Measurements from ENCODE around the gene TPD52L2.
A peak's percentile ranks its signal among the peaks of the same experiment; 100 is the strongest.
"Not testable (repeated sequence)": the region's sequence is repeated elsewhere in the genome, so short reads cannot be mapped to it uniquely, and the experiment has no call there.

The TPD52L2 gene

GRCh38 chr20:63878899-63879663, 14.0 kb downstream of the TPD52L2 start:
- DNase-seq (ENCODE audit: low read depth in 2 of 3, low spot score in 2 of 3) = no peak

GRCh38 chr20:63880901-63881300, 15.8 kb downstream of the TPD52L2 start:
- not testable (repeated sequence) for DNase-seq (ENCODE audit: low read depth in 2 of 3, low spot score in 2 of 3)

DNA sequence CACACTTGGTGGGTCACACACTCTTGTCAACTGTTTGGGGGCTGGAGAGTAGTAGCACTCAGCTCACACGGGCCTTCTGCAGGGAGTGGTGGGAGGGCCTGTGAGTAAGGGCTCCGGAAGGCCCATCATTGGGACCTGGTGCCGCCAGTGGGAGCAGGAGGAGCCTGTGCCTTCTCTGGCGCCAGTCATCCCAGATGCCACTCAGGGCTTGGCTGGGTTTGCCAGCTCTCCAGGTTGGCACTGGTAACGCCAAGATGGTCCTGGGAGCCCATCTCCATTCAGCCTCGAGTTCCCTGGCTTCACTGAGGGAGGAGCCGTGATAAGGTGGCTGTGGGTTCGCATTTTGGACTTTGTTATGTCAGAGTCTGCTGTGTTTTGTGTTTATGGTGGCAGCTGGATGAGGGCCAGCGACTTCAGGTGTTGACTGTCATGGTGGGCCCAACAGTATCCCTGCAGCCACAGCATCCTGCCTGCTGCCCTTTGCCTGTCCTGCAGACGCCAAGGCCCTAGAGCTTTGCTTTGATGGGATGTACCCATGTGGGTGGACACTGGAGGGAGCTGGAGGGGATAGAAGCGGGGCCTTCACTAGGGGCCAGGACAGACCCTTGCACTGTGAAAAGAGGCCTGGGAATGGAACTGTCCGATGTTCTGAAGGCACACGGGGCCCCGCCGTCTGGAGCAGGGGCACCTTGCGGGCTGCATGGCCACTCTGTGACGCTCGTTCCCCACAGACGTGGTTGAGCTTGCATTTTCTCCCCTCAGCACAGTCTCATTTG, 16.6 kb downstream of the TPD52L2 start:
- no peak for DNase-seq (ENCODE audit: low read depth in 2 of 3, low spot score in 2 of 3)

DNA sequence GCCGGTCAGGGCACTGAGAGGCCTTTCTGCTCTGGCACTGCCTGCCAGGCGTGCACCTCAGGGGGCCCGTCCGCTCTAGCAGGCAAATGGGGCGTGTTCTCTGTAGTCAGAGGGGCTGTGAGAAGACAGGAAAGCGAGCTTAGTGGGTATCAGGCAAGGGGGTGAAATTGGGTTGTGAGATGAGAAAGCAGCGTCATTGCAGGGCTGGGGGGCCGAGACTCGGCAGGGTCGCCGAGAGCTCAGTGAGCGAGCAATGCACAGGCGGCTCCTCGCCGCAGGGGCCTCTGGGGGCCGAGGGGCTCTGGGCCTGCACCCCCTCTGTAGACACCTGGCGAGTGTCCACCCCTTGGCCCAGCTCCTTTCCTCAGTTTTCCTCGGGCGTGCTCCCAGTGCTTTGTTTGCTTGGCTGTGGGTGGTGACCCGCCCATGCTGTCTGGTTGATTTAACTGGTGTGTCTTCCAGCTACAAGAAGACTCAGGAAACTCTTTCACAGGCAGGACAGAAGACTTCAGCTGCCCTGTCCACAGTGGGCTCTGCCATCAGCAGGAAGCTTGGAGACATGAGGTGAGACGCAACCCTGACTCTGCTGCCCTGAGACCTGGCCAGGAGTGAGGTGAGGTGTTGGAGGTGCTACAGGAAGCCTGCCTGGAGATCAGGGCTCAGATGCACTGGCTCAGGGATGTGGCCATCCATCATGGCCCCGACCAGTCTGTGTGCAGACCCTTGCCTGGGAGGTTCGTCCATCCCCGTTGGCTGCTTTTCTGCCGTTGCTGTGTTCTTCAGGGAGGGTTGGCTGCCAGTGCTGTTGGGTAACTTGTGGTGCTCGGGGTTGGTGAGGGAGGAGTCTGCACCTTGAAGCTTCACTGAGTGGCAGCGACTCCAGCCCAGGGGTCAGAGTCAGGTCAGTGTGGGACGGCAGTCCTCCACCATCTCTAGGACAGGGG, 17.5 kb downstream of the TPD52L2 start:
- no peak for DNase-seq (ENCODE audit: low read depth in 2 of 3, low spot score in 2 of 3)

GRCh38 chr20:63883201-63883593, 18.1 kb downstream of the TPD52L2 start:
- no peak for DNase-seq (ENCODE audit: low read depth in 2 of 3, low spot score in 2 of 3)

DNA sequence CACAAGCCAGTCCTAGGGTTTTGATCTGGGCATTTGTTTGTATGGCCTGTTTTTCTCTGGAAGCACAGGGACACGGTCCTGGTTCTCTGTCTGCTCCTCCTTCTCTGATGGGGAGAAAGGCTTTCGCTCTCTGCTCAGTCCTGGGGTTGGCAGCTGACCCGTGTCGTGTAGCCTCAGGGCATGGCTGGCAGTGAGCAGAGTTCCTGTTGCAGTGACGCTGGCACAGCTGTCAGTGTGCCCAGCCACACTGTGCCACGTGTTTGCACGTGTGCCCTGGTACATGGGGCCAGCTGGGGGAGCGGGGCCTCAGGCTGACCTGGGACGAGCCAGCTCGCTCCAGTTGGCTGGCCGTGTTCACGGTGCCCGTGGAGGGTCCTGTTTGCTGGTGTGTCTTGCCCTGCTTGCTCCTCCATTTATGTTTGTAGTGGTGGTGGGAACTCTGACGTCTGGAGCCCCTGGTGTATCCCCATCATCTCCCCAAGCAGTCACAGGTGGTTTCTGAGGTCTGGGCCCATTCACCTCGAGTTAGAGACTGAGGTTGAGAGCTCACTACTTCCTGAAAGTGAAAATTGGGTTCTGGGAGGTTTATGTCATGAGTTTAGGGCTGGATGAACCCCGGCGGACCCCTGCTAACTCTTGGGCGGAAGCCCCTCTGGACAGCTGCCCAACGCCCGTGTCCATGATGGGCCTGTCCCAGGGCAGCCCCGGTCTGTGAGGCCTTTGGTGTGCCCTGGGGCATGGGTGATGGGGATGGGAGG, 19.6 kb downstream of the TPD52L2 start:
- no peak for DNase-seq (ENCODE audit: low read depth in 2 of 3, low spot score in 2 of 3)

DNA sequence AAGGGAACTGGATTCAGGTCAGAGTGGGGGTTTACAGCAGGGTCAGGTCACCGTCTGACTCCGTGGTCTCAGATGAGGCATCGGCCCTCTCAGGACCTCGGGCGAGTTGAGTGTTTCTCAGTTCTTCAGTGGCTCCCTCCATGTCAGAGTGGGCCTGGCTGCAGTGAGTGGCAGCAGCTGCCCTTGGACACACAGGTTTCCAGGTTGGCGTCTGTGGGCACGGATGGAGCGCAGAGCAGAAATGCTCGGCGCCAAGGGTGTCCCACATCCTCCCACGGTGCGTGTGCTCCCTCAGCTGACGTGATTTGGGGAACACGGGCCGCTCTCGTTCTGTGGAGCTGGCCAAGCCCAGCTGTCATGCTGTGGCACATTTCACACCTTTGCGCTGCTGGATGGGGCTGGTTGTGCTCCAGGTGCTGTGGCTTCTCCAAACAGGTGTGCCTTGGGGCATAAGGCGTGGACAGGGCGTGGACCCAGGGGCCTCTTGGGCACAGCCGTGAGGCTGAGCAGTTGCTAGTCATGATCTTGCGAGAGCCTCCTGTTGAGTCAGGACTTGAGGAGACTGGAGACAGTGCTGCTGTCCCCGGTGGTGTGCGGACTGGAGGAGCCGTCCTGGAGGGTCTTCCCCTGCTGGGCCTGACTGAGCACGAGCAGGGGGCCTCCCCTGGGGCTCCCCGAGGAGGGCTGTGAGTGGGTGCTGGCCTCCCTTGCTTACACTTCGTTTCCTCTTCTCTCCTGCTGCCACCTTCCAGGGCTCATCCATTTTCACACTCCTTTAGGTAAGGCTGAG, 20.4 kb downstream of the TPD52L2 start:
- DNase-seq (ENCODE audit: low read depth in 2 of 3, low spot score in 2 of 3) = no peak

GRCh38 chr20:63886054-63886419, 21.0 kb downstream of the TPD52L2 start:
- no peak for DNase-seq (ENCODE audit: low read depth in 2 of 3, low spot score in 2 of 3)

GRCh38 chr20:63886921-63887320, 21.9 kb downstream of the TPD52L2 start:
- DNase-seq (ENCODE audit: low read depth in 2 of 3, low spot score in 2 of 3) = no peak

DNA sequence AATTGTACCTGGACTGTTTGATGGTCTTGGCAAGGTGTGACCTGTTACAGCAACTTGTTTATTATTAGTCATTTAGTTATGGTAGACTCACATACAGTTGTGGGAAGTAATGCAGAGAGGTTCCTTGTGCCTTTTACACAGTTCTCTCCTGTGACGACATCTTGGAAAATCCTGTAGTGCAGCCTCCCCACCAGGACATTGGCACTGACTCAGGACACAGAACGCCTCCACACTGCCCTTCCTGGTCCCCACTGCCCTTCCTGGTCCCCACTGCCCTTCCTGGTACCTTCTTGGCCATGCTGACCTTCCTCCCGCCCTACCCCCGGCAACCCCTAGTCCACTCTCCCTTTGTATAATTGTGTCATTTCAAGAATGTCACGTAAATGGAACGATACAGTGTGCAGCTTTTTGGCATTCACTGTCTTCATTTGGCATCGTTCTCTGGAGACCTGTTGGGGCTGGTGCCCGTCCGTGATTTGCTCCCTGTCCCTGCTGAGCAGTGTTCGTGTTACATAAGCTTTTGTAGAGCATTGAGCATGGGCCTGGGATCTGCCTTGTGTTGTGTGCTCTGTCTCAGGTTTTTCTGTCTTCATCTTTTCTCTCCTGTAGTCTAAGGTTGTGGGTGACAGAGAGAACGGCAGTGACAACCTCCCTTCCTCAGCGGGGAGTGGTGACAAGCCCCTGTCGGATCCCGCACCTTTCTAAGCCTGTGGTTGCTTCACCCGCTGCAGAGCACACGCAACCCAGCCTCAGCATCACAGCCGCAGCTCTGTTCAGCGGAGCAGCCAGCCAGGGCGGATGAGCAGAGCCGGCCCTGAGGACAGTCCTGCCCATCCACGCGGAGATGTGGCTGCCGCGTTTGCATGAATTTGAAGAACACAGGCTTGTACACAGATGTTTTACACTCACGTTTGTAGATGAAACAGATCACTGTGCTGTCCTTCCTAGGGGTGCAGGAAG, 24.5 kb downstream of the TPD52L2 start:
- no peak for DNase-seq (ENCODE audit: low read depth in 2 of 3, low spot score in 2 of 3)

- no peak for DNase-seq (ENCODE audit: low read depth in 2 of 3, low spot score in 2 of 3)
Measured at GRCh38 chr20:63890201-63890576, 25.1 kb downstream of the TPD52L2 start.

GRCh38 chr20:63890616-63891015, 25.5 kb downstream of the TPD52L2 start:
- no peak for DNase-seq (ENCODE audit: low read depth in 2 of 3, low spot score in 2 of 3)

- DNase-seq (ENCODE audit: low read depth in 2 of 3, low spot score in 2 of 3) = no peak
Measured at GRCh38 chr20:63891061-63892002, 26.3 kb downstream of the TPD52L2 start.

- DNase-seq (ENCODE audit: low read depth in 2 of 3, low spot score in 2 of 3) = no peak
Measured at GRCh38 chr20:63892402-63892801, 27.3 kb downstream of the TPD52L2 start.

- no peak for DNase-seq (ENCODE audit: low read depth in 2 of 3, low spot score in 2 of 3)
Measured at GRCh38 chr20:63893999-63894357, 28.9 kb downstream of the TPD52L2 start.

GRCh38 chr20:63894358-63895201, 29.5 kb downstream of the TPD52L2 start, which contains the start of gene DNAJC5:
DNAJC5 (plus strand) TSS chr20:63895126; CDS start chr20:63928346, 33,220 bp downstream.
- DNase-seq (ENCODE audit: low read depth in 2 of 3, low spot score in 2 of 3) = peak; percentile 77 to 94 (median 91)

Data from activated CD8-positive, alpha-beta memory T cell treated with anti-CD3 and anti-CD28 coated beads for 48 hours (primary cell).